Prostate gland (tissue), 2 donors: ENCODE measurements around the gene CPEB1.

Experiments
- POLR2A ChIP-seq: fragments of 450-650 bp; IDR thresholded peaks from one replicate; pipeline ENCODE4 v1.6.1; 2016; ENCODE audit warnings: antibody characterized with exemption, mild to moderate bottlenecking
- POLR2AphosphoS5 ChIP-seq: sonication (generic); formaldehyde crosslinking; IDR thresholded peaks from one replicate; pipeline ENCODE4 v1.6.1; 2017; ENCODE audit warnings: antibody characterized with exemption
- TF ChIP-seq, protein P1 (sequence below), 4 experiments: fragments of 200-600 bp in 2 of 4; fragments of 450-650 bp in 2 of 4; sonication (generic) in 2 of 4; IDR thresholded peaks; 1 replicate in 3 of 4; 2 replicates in 1 of 4; pipeline ENCODE4 v1.5.1; 2016 to 2019; ENCODE audit warnings: antibody characterized with exemption in 4 of 4, mild to moderate bottlenecking in 2 of 4, moderate library complexity in 2 of 4

DNA sequence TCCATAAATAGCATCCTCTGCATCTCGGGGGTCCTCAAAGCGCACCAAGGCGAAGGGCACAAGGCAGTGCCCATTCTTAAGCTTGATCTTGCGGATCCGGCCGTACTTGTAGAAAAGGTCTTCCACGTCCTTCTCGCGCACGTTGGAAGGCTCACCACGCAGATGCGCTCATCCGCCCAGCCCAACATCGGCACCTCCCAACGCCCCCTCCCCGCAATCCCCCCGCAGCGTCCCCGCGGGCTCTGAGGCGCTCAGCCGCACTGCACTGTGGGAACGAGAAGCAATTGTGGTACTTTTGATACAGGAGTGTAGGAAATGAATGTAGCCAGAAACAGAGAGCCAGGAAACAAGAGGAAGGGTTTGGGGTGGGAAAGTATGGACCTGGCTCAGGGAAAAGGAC, 45.0 kb upstream of the CPEB1 start:
- TF ChIP-seq, protein P1, sequence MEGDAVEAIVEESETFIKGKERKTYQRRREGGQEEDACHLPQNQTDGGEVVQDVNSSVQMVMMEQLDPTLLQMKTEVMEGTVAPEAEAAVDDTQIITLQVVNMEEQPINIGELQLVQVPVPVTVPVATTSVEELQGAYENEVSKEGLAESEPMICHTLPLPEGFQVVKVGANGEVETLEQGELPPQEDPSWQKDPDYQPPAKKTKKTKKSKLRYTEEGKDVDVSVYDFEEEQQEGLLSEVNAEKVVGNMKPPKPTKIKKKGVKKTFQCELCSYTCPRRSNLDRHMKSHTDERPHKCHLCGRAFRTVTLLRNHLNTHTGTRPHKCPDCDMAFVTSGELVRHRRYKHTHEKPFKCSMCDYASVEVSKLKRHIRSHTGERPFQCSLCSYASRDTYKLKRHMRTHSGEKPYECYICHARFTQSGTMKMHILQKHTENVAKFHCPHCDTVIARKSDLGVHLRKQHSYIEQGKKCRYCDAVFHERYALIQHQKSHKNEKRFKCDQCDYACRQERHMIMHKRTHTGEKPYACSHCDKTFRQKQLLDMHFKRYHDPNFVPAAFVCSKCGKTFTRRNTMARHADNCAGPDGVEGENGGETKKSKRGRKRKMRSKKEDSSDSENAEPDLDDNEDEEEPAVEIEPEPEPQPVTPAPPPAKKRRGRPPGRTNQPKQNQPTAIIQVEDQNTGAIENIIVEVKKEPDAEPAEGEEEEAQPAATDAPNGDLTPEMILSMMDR (IDR thresholded peaks at IDR 0.05) = no peak
- TF ChIP-seq POLR2A = no peak
- no peak for TF ChIP-seq POLR2AphosphoS5
